ENCODE results near the gene WDR18.

The WDR18 gene

GRCh38 chr19:964761-965694 is 19.1 kb upstream of the WDR18 start:
- no peak for DNase-seq (ENCODE audit: low spot score)

DNA sequence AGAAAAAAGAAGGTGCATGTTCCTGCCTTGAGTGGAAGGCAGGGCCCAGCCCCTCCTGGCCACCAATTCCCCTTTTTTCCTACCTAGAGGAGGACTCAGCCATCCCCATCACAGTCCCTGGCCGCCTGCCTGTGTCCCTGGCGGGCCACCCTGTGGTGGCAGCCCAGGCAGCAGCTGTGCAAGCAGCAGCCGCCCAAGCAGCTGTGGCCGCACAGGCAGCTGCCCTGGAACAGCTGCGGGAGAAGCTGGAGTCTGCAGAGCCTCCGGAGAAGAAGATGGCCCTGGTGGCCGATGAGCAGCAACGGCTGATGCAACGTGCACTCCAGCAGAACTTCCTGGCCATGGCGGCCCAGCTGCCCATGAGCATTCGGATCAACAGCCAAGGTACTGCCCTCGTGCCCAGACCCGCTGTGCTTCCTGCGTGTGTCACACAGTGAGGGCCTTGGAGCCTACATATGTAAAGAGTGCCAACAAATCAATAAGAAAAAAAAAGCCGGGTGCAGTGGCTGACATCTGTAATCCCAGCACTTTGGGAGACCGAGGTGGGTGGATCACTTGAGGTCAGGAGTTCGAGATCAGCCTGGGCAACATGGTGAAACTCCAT is 17.6 kb upstream of the WDR18 start:
- no peak for DNase-seq (ENCODE audit: low spot score)

GRCh38 chr19:970695-971094 is 13.4 kb upstream of the WDR18 start:
- DNase-seq (ENCODE audit: low spot score) = no peak

- DNase-seq (ENCODE audit: low spot score) = no peak
Measured at GRCh38 chr19:971795-972194, 12.3 kb upstream of the WDR18 start.

DNA sequence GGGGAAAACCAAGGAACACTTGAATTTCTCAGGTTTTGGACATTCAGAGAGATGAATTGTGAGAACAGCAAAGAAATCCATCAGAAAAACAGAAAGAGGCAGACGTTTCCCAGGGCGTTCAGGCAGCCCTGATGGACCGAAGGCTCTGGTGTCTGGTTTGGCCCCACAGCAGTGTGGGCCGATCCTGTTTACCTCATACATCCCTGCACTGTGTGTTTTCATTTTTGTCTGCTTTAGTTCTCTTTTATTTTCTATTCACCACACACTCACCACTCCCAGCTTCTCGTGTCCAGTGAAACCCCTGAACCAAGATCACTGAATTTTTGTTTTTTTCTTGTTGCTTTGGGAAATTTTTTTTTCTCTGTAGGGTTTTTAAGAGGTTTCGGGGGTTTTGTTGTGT is 11.9 kb upstream of the WDR18 start:
- no peak for DNase-seq (ENCODE audit: low spot score)

- DNase-seq (ENCODE audit: low spot score) = no peak
Measured at GRCh38 chr19:973726-974563, 10.2 kb upstream of the WDR18 start.

- DNase-seq (ENCODE audit: low spot score) = no peak
Measured at GRCh38 chr19:974564-975257, 9.4 kb upstream of the WDR18 start.

DNA sequence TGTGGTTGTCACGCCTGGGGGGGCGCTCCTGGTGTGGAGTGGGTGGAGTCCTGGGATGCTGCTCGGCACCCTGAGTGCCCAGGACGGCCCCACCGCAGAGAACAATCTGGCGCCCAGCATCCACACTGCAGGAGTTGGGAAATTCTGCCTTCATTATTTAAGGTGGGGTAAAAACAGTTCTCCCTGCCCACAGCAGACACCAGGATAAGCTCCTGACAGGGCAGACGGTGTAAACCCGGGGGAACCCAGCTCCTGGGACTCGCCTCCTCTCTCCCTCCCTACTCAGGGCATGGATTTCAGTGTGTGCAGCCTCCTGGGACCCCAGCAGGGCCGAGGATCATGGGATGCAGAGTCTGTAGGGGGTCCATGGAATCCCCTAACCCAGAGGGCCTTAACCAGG is 7.7 kb upstream of the WDR18 start:
- DNase-seq (ENCODE audit: low spot score) = no peak

- no peak for DNase-seq (ENCODE audit: low spot score)
Measured at GRCh38 chr19:977058-977464, 7.1 kb upstream of the WDR18 start.

DNA sequence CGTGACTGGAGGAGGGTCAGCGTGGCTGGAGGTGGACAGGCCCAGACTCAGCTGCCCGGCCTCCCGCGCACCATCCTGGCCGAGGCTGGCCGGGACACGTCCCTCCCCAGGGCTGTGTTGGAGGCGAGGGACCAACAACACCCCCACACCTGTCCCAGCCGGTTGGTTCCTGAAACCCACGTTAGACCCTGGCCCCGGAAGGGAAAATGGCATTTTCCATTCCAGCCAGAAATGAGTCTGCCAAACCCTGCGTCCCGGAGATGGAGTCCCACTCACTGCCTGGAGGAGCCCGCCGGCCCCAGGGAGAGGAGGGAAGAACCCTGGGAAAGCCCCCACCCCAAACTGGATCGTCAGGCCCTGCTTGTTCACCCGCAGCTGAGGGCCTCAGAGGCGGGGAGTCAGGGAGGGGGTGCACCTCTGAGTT is 4.8 kb upstream of the WDR18 start:
- DNase-seq (ENCODE audit: low spot score) = no peak

DNA sequence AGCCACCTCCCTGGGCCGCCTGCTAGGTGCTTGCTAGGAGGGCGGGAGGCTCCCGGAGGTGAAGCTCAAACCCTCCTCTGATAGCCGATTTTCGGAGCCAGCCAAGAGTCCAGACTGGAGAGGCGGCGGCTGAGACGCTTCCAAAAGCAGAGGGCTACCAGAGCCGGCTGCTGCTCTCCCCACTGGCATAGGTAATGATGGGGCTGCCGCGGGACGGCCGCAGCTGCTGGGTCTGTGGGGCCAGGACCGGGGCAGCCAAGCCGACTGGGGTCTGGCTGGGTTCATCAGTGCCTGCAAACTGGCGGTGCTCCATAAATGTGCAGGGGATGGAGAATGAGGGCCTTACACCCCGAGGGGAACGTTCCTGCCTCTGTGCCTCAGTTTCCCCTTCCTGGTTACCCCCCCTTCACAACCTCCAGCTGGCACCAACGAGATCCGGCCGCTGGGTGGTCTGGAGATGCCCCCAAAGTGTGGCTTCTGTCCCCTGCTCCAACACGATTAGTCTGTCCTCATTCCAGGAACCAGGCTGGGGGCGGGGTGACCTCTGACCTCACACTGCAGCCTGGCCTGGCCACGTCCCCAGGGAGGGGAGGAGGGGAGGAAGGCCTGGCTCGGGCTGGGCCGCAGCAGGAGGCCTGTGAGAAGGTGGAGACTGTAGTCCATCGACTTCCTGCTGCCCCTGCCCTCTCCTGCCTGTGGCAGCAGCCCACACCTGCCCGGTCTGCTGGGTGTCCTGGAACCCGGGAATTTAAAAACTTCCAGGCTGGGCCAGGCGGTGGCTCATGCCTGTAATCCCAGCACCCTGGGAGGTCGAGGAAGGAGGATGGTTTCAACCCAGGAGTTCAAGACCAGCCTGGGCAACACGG is 3.8 kb upstream of the WDR18 start:
- DNase-seq (ENCODE audit: low spot score) = no peak

GRCh38 chr19:982567-983170 is 1.5 kb upstream of the WDR18 start:
- DNase-seq (ENCODE audit: low spot score) = peak; percentile 71

- DNase-seq (ENCODE audit: low spot score) = no peak
Measured at GRCh38 chr19:986083-986482, 1.9 kb downstream of the WDR18 start.

DNA sequence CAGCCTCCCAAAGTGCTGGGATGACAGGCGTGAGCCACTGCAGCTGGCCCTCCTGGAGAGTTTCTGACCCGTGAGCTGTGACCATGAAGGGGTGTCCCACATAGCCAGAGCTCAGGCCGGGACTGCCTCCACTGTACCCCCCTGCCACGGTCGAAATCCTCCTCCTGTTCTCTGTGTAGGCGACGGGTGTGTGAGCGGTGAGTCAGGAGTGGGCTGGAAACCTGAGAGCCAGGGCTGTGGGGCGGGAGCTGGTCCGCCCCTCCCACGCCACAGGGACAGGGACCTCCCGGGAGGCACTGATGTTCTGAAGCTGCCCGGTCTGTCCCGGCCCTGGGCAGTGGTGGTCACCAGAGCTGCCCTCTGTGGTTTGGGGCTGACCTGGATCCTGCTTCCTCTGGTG is 3.9 kb downstream of the WDR18 start:
- no peak for DNase-seq (ENCODE audit: low spot score)

GRCh38 chr19:988510-988909 is 4.4 kb downstream of the WDR18 start:
- no peak for DNase-seq (ENCODE audit: low spot score)

DNA sequence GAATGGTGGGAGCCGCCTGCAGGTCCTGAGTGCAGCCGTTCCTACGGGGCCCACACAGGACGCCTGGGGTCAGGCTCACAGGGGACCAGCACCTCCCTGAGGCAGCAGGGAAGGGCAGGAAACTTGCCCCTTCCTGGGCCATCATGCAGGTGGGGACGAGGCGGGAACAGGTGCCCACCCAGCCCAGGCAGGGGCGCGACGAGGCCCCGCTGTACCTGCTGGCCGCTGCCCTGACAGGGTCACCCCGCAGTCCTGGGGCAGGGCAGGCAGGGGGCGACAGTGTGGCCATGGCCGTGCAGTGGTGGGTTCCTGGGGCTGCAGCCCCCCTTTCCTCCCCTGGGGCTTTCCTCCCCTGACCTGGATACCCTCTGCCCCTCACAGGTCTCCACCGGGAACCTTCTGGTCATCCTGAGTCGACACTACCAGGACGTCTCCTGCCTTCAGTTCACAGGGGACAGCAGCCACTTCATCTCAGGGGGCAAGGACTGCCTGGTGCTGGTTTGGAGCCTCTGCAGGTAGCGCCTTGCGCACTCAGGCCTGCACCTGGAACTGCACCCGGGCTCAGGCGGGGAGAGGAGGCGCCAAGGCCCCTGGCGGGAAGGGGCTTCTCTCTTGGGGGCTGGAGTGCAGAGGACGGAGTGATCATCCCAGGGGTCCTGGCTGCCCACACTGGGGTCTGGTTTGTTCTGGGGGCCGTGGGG is 5.4 kb downstream of the WDR18 start:
- DNase-seq (ENCODE audit: low spot score) = no peak

DNA sequence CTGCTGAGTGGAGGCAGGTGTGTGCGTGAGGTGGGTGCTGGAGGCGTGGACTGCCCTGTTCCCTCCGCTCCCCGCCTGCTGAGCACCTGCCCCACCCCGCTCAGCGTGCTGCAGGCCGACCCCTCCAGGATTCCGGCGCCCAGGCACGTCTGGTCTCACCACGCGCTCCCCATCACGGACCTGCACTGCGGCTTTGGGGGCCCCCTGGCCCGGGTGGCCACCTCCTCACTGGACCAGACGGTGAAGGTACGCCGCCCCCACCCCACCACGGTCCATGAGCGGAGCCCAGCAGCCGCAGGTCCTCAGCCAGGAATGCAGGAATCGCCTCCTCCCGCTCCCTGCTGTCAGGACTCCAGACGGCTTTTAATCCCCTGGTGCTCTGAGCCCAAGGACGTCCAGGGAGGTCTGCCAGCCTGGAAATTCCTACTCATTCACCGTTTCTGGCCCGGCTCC is 6.0 kb downstream of the WDR18 start:
- DNase-seq (ENCODE audit: low spot score) = no peak

DNA sequence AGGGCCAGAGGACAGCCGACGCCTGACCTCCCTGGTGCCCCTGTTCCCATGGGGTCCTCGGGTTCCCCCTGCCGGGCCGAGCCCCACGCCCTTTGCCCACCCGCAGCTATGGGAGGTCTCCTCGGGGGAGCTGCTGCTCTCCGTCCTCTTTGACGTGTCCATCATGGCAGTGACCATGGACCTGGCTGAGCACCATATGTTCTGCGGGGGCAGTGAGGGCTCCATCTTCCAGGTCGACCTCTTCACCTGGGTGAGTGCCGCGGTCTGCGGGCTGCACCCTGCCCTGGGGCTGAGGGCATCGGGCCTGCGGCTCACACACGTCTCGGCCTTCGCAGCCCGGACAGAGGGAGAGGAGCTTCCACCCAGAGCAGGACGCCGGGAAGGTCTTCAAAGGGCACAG is 6.6 kb downstream of the WDR18 start:
- no peak for DNase-seq (ENCODE audit: low spot score)

DNA sequence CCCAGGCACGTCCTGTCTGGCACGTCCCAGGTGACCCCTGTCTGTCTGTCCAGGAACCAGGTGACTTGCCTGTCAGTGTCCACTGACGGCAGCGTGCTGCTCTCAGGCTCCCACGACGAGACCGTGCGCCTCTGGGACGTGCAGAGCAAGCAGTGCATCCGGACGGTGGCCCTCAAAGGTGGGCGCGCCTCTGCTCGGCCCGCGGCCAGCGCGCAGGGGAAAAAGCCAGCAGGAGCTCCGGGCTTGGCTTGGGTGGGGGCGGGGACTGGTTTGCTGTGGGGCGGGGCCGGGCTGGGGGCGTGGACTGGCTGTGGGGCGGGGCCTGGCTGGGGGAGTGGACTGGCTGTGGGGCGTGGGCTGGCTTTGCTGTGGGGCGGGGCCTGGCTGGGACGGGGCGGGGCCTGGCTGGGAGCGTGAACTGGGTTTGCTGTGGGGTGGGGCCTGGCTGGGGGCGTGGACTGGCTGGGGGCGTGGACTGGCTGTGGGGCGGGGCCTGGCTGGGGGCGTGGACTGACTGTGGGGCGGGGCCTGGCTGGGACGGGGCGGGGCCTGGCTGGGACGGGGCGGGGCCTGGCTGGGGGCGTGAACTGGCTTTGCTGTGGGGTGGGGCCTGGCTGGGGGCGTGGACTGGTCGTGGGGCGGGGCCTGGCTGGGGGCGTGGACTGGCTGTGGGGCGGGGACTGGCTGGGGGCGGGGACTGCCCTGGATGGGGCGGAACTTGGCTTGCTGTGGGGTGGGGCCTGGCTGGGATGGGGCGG is 7.2 kb downstream of the WDR18 start:
- DNase-seq (ENCODE audit: low spot score) = no peak
